ENCODE results near the gene ZNF831.

The ZNF831 gene

DNA sequence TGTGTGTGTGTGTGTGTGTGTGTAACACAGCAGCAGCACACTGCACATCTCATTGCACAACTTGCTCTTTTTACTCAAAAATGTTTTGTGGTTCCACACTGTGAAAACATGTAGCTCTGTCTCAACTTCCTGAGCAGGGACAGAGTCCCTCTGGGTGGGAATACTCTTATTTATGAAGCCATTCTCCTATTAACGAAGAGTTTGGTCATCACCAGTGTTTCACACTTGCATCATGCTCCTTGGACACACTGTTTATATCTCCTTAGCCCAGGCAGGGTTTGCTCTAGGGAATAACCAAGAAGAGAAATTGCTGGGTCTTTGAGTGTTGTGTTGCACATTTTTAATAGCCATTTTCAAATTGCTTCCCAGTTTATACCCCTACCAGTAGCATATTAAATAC lies 53.6 kb downstream of the ZNF831 start:
- DNase-seq = no peak

- DNase-seq = no peak
These were observed 54.2 kb downstream of the ZNF831 start for GRCh38 chr20:59217794-59218280.

DNA sequence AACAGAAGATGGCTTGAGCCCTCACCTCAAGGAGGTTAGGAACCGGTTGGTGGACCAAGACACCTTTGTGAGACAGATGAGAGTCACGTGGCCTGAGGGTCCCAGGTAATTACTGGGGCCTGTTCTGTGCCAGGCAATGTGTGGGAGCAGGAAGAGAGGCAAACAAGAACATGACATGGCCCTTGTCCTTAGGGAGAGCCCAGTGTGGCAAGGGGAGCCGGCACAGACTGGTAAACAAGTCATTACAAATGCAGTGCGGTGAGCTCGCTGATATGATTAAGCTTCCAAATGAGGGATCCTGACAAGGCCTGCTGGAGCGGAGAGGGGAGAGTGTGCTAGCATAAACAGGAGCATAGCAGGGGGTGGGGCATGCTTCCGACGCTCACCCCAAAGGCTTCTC lies 55.6 kb downstream of the ZNF831 start:
- no peak for DNase-seq

GRCh38 chr20:59220161-59220560 lies 56.5 kb downstream of the ZNF831 start:
- DNase-seq = no peak

GRCh38 chr20:59221049-59221706 lies 57.6 kb downstream of the ZNF831 start:
- DNase-seq = no peak

DNA sequence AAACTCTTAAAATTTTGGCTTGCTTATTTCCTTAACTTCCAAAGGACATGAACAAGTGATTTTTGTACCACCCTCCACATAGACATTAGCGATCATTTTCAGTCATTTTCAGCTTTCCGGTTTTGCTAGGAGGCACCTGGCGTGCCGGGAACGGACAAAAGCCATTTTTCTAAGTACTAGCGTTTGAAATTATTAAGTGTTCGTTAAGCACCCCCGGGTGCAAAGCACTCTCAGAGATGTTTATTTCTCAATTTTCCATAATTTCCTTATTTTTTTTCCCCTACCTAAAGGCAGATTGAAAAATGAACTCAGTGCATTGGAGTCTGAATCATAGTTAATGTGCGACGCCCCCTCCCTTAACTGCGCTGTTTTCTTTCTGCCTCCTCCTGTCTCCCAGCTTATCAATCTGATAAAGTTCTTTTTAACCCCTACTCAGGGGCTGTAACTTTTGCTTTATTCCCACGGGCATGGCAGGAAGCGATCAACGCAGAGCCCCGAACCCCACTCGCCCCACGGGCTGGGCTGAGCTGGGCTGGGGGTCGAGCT lies 58.2 kb downstream of the ZNF831 start:
- no peak for DNase-seq

- DNase-seq = peak; percentile 39
These were observed 58.9 kb downstream of the ZNF831 start for GRCh38 chr20:59222253-59223181.

- DNase-seq = no peak
These were observed 59.6 kb downstream of the ZNF831 start for GRCh38 chr20:59223182-59223601.

DNA sequence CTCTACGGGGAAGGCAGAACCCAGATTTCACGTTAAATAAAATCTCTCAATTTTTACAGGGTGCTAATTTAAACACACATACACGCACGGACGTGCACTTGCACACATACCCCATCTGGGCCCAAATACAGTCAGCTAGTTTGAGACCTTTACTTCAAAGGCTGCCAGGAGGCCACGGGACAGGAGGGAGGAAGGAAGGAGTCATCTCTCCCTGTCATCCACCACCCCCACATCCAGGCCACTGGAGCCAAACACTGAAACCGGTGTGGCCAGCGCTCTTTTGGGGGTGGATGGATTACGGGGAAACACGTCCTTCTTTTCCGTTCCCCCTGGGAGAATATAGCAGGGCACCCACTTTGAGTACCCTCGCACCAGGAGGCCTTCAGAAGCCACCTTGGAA lies 60.1 kb downstream of the ZNF831 start:
- no peak for DNase-seq

DNA sequence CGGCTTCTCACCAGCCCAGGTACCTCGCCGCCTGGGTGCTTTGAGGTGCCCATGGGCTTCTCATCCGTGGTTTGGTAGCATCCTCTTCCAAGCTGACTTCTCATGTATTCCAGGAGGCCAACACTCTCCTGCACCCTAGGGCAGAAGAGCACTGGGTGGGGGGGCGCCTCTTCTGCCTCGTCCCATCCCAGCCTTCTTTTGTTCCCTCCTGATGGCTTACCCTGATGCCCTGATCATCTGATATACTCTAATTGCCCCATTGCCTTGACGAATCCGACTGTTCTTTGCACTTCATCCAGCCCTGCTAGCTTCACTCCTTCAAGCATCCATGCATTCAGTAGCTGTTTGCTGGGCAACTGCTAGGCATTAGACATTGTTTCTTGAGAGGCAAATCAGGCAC lies 60.6 kb downstream of the ZNF831 start:
- no peak for DNase-seq

DNA sequence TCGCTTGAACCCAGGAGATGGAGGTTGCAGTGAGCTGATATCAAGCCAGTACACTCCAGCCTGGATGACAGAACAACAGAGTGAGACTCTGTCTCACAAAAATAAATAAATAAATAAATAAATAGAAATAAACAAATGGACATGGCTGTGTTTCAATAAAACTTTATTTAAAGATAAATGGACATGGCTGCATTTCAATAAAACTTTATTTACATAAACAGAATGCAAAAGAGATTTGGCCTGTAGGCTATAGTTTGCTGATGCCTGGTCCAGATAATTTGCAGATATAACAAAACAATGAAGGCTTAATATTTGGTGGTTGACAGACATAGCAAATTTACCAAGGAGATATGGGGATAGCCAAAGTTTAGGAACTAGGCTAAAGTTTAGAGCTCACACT lies 66.8 kb downstream of the ZNF831 start:
- DNase-seq = no peak

GRCh38 chr20:59231124-59231804 lies 67.6 kb downstream of the ZNF831 start:
- no peak for DNase-seq

GRCh38 chr20:59232618-59233017 lies 69.0 kb downstream of the ZNF831 start:
- no peak for DNase-seq

GRCh38 chr20:59235226-59235625 lies 71.6 kb downstream of the ZNF831 start:
- DNase-seq = no peak

DNA sequence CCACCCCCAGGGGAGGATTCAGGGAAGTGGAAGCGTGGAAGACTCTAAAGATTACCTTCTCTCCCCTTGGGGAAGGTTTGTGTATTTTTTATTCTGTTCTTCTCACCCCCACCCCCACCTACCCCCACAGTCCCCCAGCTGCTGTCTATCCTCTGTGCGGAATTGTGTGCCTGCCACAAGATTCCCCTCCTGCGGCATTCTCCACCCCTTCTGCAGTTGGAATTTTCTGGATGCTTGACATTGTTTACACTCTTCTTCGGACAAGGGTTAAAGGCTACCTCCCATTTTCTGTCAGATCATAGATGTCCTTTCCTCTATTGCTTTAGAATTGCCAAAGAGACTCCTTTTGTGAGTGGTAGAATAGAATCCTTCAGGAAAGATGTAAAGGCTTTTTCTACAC lies 76.4 kb downstream of the ZNF831 start:
- DNase-seq = no peak

- no peak for DNase-seq
These were observed 79.3 kb downstream of the ZNF831 start for GRCh38 chr20:59242714-59243626.

GRCh38 chr20:59246691-59247400 lies 83.2 kb downstream of the ZNF831 start:
- DNase-seq = no peak

DNA sequence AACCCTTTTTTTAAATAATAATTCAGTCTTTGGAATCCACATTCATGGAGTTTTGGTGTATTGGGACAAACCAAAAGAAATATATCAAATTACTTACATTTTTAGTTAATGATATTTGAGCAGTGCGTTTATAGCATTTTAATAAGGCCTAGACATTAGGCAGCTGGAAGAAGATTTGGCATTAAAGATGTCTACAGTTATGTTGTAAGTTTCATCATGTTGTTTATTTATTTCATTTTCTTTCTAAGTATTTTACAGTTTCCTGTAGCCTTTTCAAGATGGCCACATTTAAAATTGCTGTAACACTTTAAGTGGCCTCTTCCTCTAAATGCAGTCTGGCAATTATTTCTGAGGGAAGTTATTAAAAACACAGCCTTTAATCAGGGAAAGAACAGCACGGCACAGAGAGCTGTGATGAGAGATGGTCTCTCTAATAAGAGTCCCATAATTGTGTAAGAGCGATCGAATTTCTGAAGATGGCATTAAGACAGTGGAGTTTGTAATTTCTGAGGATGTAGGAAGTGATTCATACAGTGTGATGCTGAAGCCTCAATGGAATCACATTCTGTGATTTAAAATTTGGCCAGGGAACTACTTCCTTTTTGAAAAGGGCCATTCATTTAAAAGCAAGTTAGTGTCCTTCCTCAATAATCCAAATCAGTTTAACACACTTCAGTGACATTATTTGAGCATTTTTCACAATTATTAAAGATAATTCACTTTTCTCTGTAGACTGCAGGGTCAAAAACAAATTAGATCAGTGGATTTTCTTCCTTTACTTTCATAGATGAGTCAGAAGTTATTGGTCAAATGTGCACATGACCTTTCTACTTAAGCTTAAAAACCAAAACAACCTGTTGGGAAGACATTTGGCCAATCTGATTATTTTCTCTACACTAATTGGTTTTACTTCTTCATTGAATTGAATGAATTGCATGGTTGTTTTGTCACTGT lies 84.4 kb downstream of the ZNF831 start:
- DNase-seq = no peak

DNA sequence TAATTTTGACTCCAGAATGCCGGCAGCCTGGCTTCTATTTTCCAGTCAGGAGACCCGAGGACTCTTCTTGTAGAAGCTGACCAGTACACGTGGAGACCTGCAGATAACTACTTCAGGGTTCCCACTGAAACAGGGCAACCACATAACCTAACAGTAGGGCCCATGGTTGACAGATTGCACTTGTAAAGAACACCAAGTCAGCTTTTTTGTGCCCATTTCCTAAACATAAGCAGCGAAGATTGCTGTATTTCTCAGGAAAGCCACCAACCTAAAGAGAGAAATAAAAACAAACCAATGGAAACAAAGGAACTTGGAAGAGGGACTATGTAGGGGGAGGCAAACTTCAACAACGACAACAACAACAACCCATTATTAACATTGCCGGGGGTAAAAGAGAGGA lies 86.7 kb downstream of the ZNF831 start:
- DNase-seq = no peak

DNA sequence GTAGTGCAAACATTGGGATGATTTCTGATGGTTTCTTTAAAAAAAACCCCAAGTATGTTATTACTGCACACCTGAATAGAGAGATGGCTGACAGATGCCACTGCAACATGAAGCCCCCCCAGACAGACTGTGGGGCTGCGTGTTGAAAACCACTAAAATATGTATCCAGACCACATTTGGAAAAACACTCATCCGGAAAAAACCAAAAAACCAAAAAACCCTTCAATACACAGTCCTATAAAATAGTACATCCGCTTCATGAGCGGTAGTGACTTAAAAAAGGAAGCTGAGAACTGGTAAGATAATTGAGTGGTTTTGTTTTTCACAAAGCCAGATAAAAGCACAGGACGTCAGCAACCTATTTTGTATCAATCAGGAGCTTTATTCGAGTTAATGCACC lies 89.7 kb downstream of the ZNF831 start:
- no peak for DNase-seq
